Heart left ventricle (tissue), 13 donors: ENCODE measurements around the gene TNFRSF4.

Experiments used
- CTCF ChIP-seq, 12 donors: fragments of 200-600 bp; sonication (generic) in 4 of 12; IDR thresholded peaks; one replicate each; pipeline versions ENCODE4 v1.5.0 to v1.8.0; 2018 to 2022; ENCODE audit warnings: antibody characterized with exemption in 12 of 12, mild to moderate bottlenecking in 5 of 12
- POLR2A ChIP-seq, 2 donors: fragments of 450-650 bp; IDR thresholded peaks; one replicate each; pipeline ENCODE4 v1.6.1; 2017; ENCODE audit warnings: antibody characterized with exemption in 2 of 2, mild to moderate bottlenecking in 2 of 2, moderate library complexity in 2 of 2
- donor health status: ischemic (EF 13 %, LVEDD 7.1; RV severe dilation, severe dysfunction).
- donor health status: DM: no; HTN: yes; CAD: no.
- donor health status: DM: no; HTN: no; CAD: no.
- donor health status: ischemic (EF 25% LVEDD 6.9; RV normal size, moderate dysfunction).
- donor health status: ischemic (EF 25% LVEDD 5.7; RV mildly dilated, moderate dysfunction).
- donor health status: ischemic (EF 35%, LVEDD 5.7; RV mildly dilated, moderate dysfunction).
- donor health status: nonischemic (EF 11% LVEDD 7.7; RV severe dilation, severe dysfunction).
- donor health status: DM: yes; HTN: yes; CAD: no.
- donor health status: PGD.
- donor health status: ischemic (EF 29% LVEDD 5.4; RV normal size, mild dysfunction).
- donor health status: nonischemic (EF 23%, LVEDD 6.1; RV moderate dilation, normal function).

GRCh38 chr1:1218524-1219200, 4.7 kb upstream of the TNFRSF4 start:
- TF ChIP-seq CTCF (IDR thresholded peaks at IDR 0.05) (no peak), POLR2A (IDR thresholded peaks at IDR 0.05) (no peak)
